Mesenchymal stem cell (in vitro differentiated cells and primary cell): ENCODE results near the gene CAPRIN2.

Experiments
- DNase-seq: peaks from one replicate; pipeline ENCODE4 v3.0.0-alpha.2; 2013
- H2AFZ ChIP-seq: one replicate; pipeline ENCODE4 v1.6.1; 2013; ENCODE audit warnings: low read depth, mild to moderate bottlenecking, control low read depth, inconsistent platforms, low read length, moderate library complexity
- H2AK5ac ChIP-seq: 2 replicates; pipeline ENCODE4 v1.6.1; 2013; ENCODE audit warnings: low read length, moderate library complexity, mild to moderate bottlenecking, inconsistent platforms; ENCODE audit not compliant: severe bottlenecking
- H2BK120ac ChIP-seq: one replicate; pipeline ENCODE4 v1.6.1; 2013; ENCODE audit warnings: low read depth, mild to moderate bottlenecking, inconsistent platforms, low read length, moderate library complexity
- H2BK12ac ChIP-seq, 2 experiments: one replicate each; pipeline ENCODE4 v1.6.1; 2013; ENCODE audit warnings: inconsistent platforms in 2 of 2, low read length in 2 of 2, mild to moderate bottlenecking in 2 of 2, moderate library complexity in 2 of 2, control low read depth in 1 of 2
- H2BK15ac ChIP-seq: one replicate; pipeline ENCODE4 v1.6.1; 2013; ENCODE audit warnings: mild to moderate bottlenecking, low read depth, inconsistent platforms; ENCODE audit not compliant: poor library complexity, severe bottlenecking
- H2BK5ac ChIP-seq: 2 replicates; pipeline ENCODE4 v1.6.1; 2013; ENCODE audit warnings: low read depth, mild to moderate bottlenecking, low read length, control low read depth, inconsistent platforms; ENCODE audit not compliant: poor library complexity, severe bottlenecking
- H3K14ac ChIP-seq, 2 experiments: one replicate each; pipeline ENCODE4 v1.6.1; 2013; ENCODE audit warnings: inconsistent platforms in 2 of 2, low read length in 2 of 2, control low read depth in 1 of 2, mild to moderate bottlenecking in 1 of 2, moderate library complexity in 1 of 2
- H3K18ac ChIP-seq, 2 experiments: one replicate each; pipeline ENCODE4 v1.6.1; 2013; ENCODE audit warnings: inconsistent platforms in 2 of 2, low read length in 2 of 2, control low read depth in 1 of 2, low read depth in 1 of 2, mild to moderate bottlenecking in 1 of 2
- H3K23ac ChIP-seq, 2 experiments: one replicate each; pipeline ENCODE4 v1.6.1; 2013; ENCODE audit warnings: inconsistent platforms in 2 of 2, low read length in 2 of 2, mild to moderate bottlenecking in 2 of 2, moderate library complexity in 2 of 2, control low read depth in 1 of 2
- H3K27ac ChIP-seq: 2 replicates; pipeline ENCODE4 v1.5.1; 2013; ENCODE audit warnings: mild to moderate bottlenecking, moderate library complexity, low read length, control low read depth, inconsistent platforms; ENCODE audit not compliant: poor library complexity, severe bottlenecking
- H3K27me3 ChIP-seq, 2 experiments: 2 replicates each; pipeline versions ENCODE4 v1.6.1 to v1.7.0; 2013; ENCODE audit warnings: low read length in 2 of 2, mild to moderate bottlenecking in 2 of 2, moderate library complexity in 2 of 2, control low read depth in 1 of 2, inconsistent platforms in 1 of 2; ENCODE audit not compliant: control insufficient read depth in 1 of 2, insufficient read depth in 1 of 2
- H3K36me3 ChIP-seq, 2 experiments: 2 replicates each; pipeline versions ENCODE4 v1.6.1 to v1.7.0; 2013; ENCODE audit warnings: low read length in 2 of 2, control low read depth in 1 of 2, inconsistent platforms in 1 of 2, low read depth in 1 of 2, mild to moderate bottlenecking in 1 of 2; ENCODE audit not compliant: insufficient read depth in 2 of 2, control insufficient read depth in 1 of 2
- H3K4ac ChIP-seq, 2 experiments: one replicate each; pipeline ENCODE4 v1.6.1; 2013; ENCODE audit warnings: inconsistent platforms in 2 of 2, low read length in 2 of 2, mild to moderate bottlenecking in 2 of 2, moderate library complexity in 2 of 2, control low read depth in 1 of 2, low read depth in 1 of 2
- H3K4me1 ChIP-seq: 2 replicates; pipeline ENCODE4 v1.6.1; 2013; ENCODE audit warnings: low read depth, low read length, control low read depth; ENCODE audit not compliant: control insufficient read depth, insufficient read depth
- H3K4me2 ChIP-seq: 2 replicates; pipeline ENCODE4 v1.6.1; 2013; ENCODE audit warnings: low read length, mild to moderate bottlenecking, inconsistent platforms; ENCODE audit not compliant: poor library complexity, severe bottlenecking
- H3K4me3 ChIP-seq, 2 experiments: 2 replicates each; pipeline versions ENCODE4 v1.5.1 to v1.7.0; 2013; ENCODE audit warnings: low read length in 2 of 2, mild to moderate bottlenecking in 2 of 2, control low read depth in 1 of 2, low read depth in 1 of 2; ENCODE audit not compliant: insufficient read depth in 1 of 2
- H3K79me1 ChIP-seq: replicated peaks from 2 replicates; pipeline ENCODE4 v1.6.1; 2013; ENCODE audit warnings: mild to moderate bottlenecking, control low read depth, low read length, inconsistent platforms; ENCODE audit not compliant: poor library complexity, severe bottlenecking
- H3K9ac ChIP-seq: 2 replicates; pipeline ENCODE4 v1.7.0; 2013; ENCODE audit warnings: mild to moderate bottlenecking, low read length, moderate library complexity
- H3K9me3 ChIP-seq: 2 replicates; pipeline ENCODE4 v1.7.0; 2013; ENCODE audit warnings: mild to moderate bottlenecking, low read length; ENCODE audit not compliant: control insufficient read depth
- H4K8ac ChIP-seq: one replicate; pipeline ENCODE4 v1.6.1; 2013; ENCODE audit warnings: inconsistent platforms, mild to moderate bottlenecking, low read length, moderate library complexity
- H4K91ac ChIP-seq: one replicate; pipeline ENCODE4 v1.6.1; 2013; ENCODE audit warnings: mild to moderate bottlenecking, low read length, inconsistent platforms
- WGBS: methylation state at CpG from one replicate; pipeline ENCODE4 v1.1.7; 2013; ENCODE audit warnings: mixed read lengths; 5-methylcytosine and 5-hydroxymethylcytosine counted together

Gene CAPRIN2

DNA sequence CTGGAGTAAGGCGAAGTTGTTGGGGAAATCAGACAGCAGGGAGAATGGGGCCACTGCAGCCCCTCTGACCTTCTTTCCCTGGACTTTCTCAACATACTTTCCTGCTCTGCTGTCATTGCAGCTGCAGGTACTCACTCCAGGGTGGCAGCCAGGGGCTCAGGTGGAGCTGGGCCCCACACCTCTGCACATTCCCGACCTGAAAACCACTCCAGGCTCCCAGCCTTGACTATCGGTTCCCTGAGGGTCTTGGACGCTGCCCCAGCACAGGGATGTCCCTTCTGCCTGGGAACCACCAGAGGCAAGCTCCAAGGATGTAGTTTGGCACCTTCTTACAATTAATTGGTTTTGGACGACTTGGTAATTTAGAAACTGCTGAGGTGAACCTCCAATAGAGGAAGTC is 24.8 kb upstream of the CAPRIN2 start:
- no peak overlapping the region for H2BK12ac ChIP-seq
- no peak overlapping the region for H2BK5ac ChIP-seq
- H3K18ac ChIP-seq, result no peak overlapping the region
- no peak overlapping the region for H3K4ac ChIP-seq
- no peak overlapping the region for H3K4me2 ChIP-seq
- no peak overlapping the region for H3K14ac ChIP-seq
- H4K8ac ChIP-seq, result no peak overlapping the region
- no peaks in the 10 kb centered on the region for H3K36me3 ChIP-seq
- no peak overlapping the region for H3K27ac ChIP-seq
- no peaks in the 10 kb centered on the region for H3K79me1 ChIP-seq
- no peak overlapping the region for H2BK120ac ChIP-seq
- H2AFZ ChIP-seq, result no peak overlapping the region
- peaks cover 11% of the 10 kb centered on the region for H3K9me3 ChIP-seq
- no peak overlapping the region for H3K23ac ChIP-seq
- no peak for DNase-seq
- 87% methylated on average over 5 of the region's 5 CpGs for WGBS
- H2AK5ac ChIP-seq, result no peak overlapping the region
- H3K4me3 ChIP-seq, result no peak overlapping the region
- H3K4me1 ChIP-seq, result no peaks in the 10 kb centered on the region
- no peaks in the 10 kb centered on the region for H3K27me3 ChIP-seq
- H3K9ac ChIP-seq, result no peak overlapping the region
- no peak overlapping the region for H4K91ac ChIP-seq
- no peak overlapping the region for H2BK15ac ChIP-seq

DNA sequence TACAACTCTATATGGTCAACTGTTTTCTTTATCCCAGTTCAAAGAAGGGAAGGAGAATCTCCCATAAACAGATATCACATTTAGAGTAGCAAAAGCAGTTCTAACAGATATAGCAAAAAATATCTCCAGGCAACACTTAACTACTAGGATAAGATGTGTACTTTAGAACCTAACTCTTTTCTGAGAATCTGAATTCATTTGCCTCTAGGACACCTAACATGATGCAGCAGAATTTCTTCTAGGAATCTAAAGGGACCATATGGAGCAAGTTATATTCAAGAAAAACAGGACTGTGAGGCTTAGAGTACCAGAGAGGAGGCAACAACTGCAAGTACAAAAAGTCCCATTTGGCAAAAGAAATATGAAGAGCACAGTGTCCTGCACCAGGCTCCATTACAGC is 24.4 kb upstream of the CAPRIN2 start:
- no peak overlapping the region for H4K8ac ChIP-seq
- H3K4me2 ChIP-seq, result no peak overlapping the region
- no peak overlapping the region for H3K9ac ChIP-seq
- H3K79me1 ChIP-seq, result no peaks in the 10 kb centered on the region
- no peak overlapping the region for H2BK5ac ChIP-seq
- H3K4ac ChIP-seq, result no peak overlapping the region
- no peaks in the 10 kb centered on the region for H3K27me3 ChIP-seq
- no peak overlapping the region for H3K14ac ChIP-seq
- no peak overlapping the region for H3K23ac ChIP-seq
- H2BK12ac ChIP-seq, result no peak overlapping the region
- H2BK15ac ChIP-seq, result no peak overlapping the region
- H3K18ac ChIP-seq, result no peak overlapping the region
- H3K27ac ChIP-seq, result no peak overlapping the region
- no peak overlapping the region for H2BK120ac ChIP-seq
- H3K36me3 ChIP-seq, result no peaks in the 10 kb centered on the region
- H4K91ac ChIP-seq, result no peak overlapping the region
- peaks cover 9% of the 10 kb centered on the region for H3K9me3 ChIP-seq
- no peaks in the 10 kb centered on the region for H3K4me1 ChIP-seq
- no peak for DNase-seq
- no peak overlapping the region for H3K4me3 ChIP-seq
- H2AK5ac ChIP-seq, result no peak overlapping the region
- H2AFZ ChIP-seq, result no peak overlapping the region

DNA sequence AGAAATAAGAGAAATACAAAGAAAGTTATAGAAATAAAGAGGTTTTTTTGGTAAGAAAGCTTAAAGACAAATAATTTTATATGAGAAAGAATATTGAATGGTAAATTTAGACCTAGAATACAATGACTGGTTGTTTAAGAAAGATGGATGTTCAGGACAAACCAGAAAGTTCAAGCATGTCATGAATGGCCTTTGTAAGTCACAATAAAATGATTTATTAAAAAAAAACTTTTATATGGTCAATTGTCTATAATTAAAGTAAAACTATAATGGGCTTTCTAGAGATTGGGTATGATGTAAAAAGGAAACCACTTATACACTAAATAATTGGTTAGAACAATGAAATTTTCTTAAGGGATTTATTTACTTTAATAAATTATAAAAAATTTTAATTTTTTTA is 19.8 kb upstream of the CAPRIN2 start:
- no peak overlapping the region for H3K23ac ChIP-seq
- no peak overlapping the region for H2BK12ac ChIP-seq
- H2BK5ac ChIP-seq, result no peak overlapping the region
- no peak overlapping the region for H3K4ac ChIP-seq
- H3K9me3 ChIP-seq, result peaks cover 4% of the 10 kb centered on the region
- no peaks in the 10 kb centered on the region for H3K36me3 ChIP-seq
- H3K4me3 ChIP-seq, result no peak overlapping the region
- H3K4me1 ChIP-seq, result no peaks in the 10 kb centered on the region
- no peak overlapping the region for H2BK15ac ChIP-seq
- H2AFZ ChIP-seq, result no peak overlapping the region
- H3K27me3 ChIP-seq, result no peaks in the 10 kb centered on the region
- no peak overlapping the region for H3K4me2 ChIP-seq
- no peak for DNase-seq
- no peak overlapping the region for H4K91ac ChIP-seq
- no peak overlapping the region for H3K18ac ChIP-seq
- no peak overlapping the region for H4K8ac ChIP-seq
- H3K27ac ChIP-seq, result no peak overlapping the region
- no peak overlapping the region for H3K9ac ChIP-seq
- H3K14ac ChIP-seq, result no peak overlapping the region
- no peak overlapping the region for H2BK120ac ChIP-seq
- no peak overlapping the region for H2AK5ac ChIP-seq
- no peaks in the 10 kb centered on the region for H3K79me1 ChIP-seq

DNA sequence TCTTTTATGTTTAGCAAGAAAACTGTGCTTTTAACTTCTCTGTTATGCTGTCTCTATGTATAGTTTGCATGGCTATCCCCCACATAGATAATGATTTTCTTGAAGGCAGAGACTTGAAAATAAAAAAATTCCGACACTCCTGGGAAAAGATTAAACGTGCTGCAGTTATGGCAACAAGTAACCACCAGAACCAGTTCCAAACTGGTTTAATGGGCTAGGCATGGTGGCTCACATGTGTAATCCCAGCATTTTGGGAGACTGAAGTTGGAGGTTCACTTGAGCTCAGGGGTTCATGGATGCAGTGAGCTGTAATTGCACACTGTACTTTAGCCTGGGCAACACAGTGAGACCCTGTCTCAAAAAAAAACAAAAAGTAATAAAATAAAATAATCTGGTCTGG is 15.1 kb upstream of the CAPRIN2 start:
- no peak overlapping the region for H2BK5ac ChIP-seq
- WGBS, result 90% methylated on average over 2 of the region's 2 CpGs

More for the DNA sequence above, 15.1 kb upstream of the CAPRIN2 start:
- Histone ChIP-seq H2BK15ac (no peak overlapping the region), H3K4me2 (no peak overlapping the region), H2BK12ac (no peak overlapping the region), H3K23ac (no peak overlapping the region), H3K4me1 (no peaks in the 10 kb centered on the region), H4K8ac (no peak overlapping the region), H2AFZ (no peak overlapping the region), H3K14ac (no peak overlapping the region), H2AK5ac (no peak overlapping the region), H3K36me3 (no peaks in the 10 kb centered on the region), H3K18ac (no peak overlapping the region), H3K79me1 (no peaks in the 10 kb centered on the region), H3K27me3 (no peaks in the 10 kb centered on the region), H3K9ac (no peak overlapping the region), H3K27ac (no peak overlapping the region), H3K4ac (no peak overlapping the region), H3K9me3 (no peaks in the 10 kb centered on the region), H2BK120ac (no peak overlapping the region), H3K4me3 (no peak overlapping the region), H4K91ac (no peak overlapping the region)
- no peak for DNase-seq
